Naive thymus-derived CD4-positive, alpha-beta T cell (primary cell): ENCODE results near the gene ARHGAP10. TPM values are rescaled to one million over a fixed set of nuclear protein-coding genes. Genes with fewer than 3 reads are reported as not detected.
A peak's percentile ranks its signal among the peaks of the same experiment; 100 is the strongest.

Source experiments
- ATAC-seq: fragments of 150-1000 bp; cut with Tn5 transposase; 2 replicates; pipeline ENCODE4 v1.10.0; 2021; ENCODE audit warnings: mild to moderate bottlenecking, moderate library complexity
- CTCF ChIA-PET: fragments of 350-600 bp; sonication (Branson Sonifier 250); formaldehyde crosslinking; loops from one replicate; lab custom pipeline; 2021; ENCODE audit warnings: antibody characterized with exemption; lab: Charles Lee
- POLR2A ChIA-PET: fragments of 350-600 bp; sonication (Branson Sonifier 250); formaldehyde crosslinking; loops from one replicate; lab custom pipeline; 2021; ENCODE audit warnings: antibody characterized with exemption, inconsistent platforms; lab: Charles Lee
- DNase-seq, 9 donors: peaks; one replicate each; pipeline versions ENCODE4 v3.0.0 to v3.0.0-alpha.2; 2020 to 2022; ENCODE audit warnings: mixed read lengths in 1 of 9
- H3K27ac ChIP-seq: one replicate; pipeline ENCODE4 v1.7.0; 2013; ENCODE audit warnings: mild to moderate bottlenecking, low read depth, low read length, moderate library complexity
- H3K27me3 ChIP-seq, 2 donors: one replicate each; pipeline ENCODE4 v1.7.0; 2013; ENCODE audit warnings: low read length in 2 of 2, mild to moderate bottlenecking in 2 of 2, moderate library complexity in 2 of 2; ENCODE audit not compliant: control insufficient read depth in 2 of 2, insufficient read depth in 2 of 2
- H3K36me3 ChIP-seq, 3 experiments: 1 replicate in 2 of 3; 2 replicates in 1 of 3; pipeline ENCODE4 v1.7.0; 2013; ENCODE audit warnings: low read length in 3 of 3, mild to moderate bottlenecking in 3 of 3, moderate library complexity in 1 of 3; ENCODE audit not compliant: insufficient read depth in 3 of 3, control insufficient read depth in 2 of 3
- H3K4me1 ChIP-seq, 2 donors: one replicate each; pipeline ENCODE4 v1.7.0; 2013; ENCODE audit warnings: low read length in 2 of 2, mild to moderate bottlenecking in 2 of 2, moderate library complexity in 1 of 2; ENCODE audit not compliant: control insufficient read depth in 2 of 2, insufficient read depth in 2 of 2
- H3K4me3 ChIP-seq: 2 replicates; pipeline ENCODE4 v1.7.0; 2013; ENCODE audit warnings: mild to moderate bottlenecking, low read length
- H3K9me3 ChIP-seq, 3 experiments: 1 replicate in 2 of 3; 2 replicates in 1 of 3; pipeline ENCODE4 v1.7.0; 2013; ENCODE audit warnings: low read length in 3 of 3; ENCODE audit not compliant: control insufficient read depth in 2 of 3
- H3K27ac Mint-ChIP-seq, 9 donors: one replicate each; pipeline ENCODE4 v1.8.0; 2020 to 2022; ENCODE audit warnings: mixed read lengths in 9 of 9, mild to moderate bottlenecking in 8 of 9, moderate library complexity in 5 of 9, inconsistent platforms in 2 of 9
- H3K27me3 Mint-ChIP-seq, 5 donors: one replicate each; pipeline ENCODE4 v1.8.0; 2021 to 2022; ENCODE audit warnings: mixed read lengths in 5 of 5, mild to moderate bottlenecking in 1 of 5
- H3K36me3 Mint-ChIP-seq, 5 donors: one replicate each; pipeline ENCODE4 v1.8.0; 2020 to 2022; ENCODE audit warnings: mixed read lengths in 5 of 5, mild to moderate bottlenecking in 3 of 5, inconsistent platforms in 1 of 5
- H3K4me1 Mint-ChIP-seq, 7 donors: one replicate each; pipeline ENCODE4 v1.8.0; 2020 to 2022; ENCODE audit warnings: mixed read lengths in 7 of 7, mild to moderate bottlenecking in 3 of 7, inconsistent platforms in 1 of 7
- H3K4me3 Mint-ChIP-seq, 10 donors: one replicate each; pipeline ENCODE4 v1.8.0; 2020 to 2022; ENCODE audit warnings: mild to moderate bottlenecking in 10 of 10, mixed read lengths in 10 of 10, moderate library complexity in 6 of 10, inconsistent platforms in 2 of 10
- H3K9me3 Mint-ChIP-seq, 11 donors: one replicate each; pipeline ENCODE4 v1.8.0; 2020 to 2022; ENCODE audit warnings: mixed read lengths in 11 of 11, mild to moderate bottlenecking in 4 of 11, inconsistent platforms in 1 of 11, moderate library complexity in 1 of 11
- intact Hi-C, 2 donors: fragments of 100-400 bp; cut with micrococcal nuclease; formaldehyde crosslinking; loops; one replicate each; pipeline ENCODE4 v1.15.1; 2023
- polyA plus RNA-seq, 2 donors: library from polyadenylated mRNA; unstranded; fragments of 300-500 nt; fragmentation: Illumina TruSeq; gene quantifications; one replicate each; pipeline ENCODE4 v1.2.3, GENCODE V29; 2021
- total RNA-seq, 6 experiments: library from RNA in 5 of 6; stranded (reverse) in 5 of 6; gene quantifications; 1 replicate in 5 of 6; 2 replicates in 1 of 6; pipeline ENCODE4 v1.2.3 and lab custom pipeline; 2021 to 2026

Gene ARHGAP10
- total and polyA plus RNA-seq, 7 experiments from 2014 or later = 1.9 to 8.5 (median 3.0) TPM

- intact Hi-C loops = no loop called here
- peaks cover 0 to 5% (median 0%) of the 10 kb centered on the region in 11 donors for H3K9me3 Mint-ChIP-seq
- ChIA-PET POLR2A (no interaction called here), CTCF (no interaction called here)
- Histone ChIP-seq H3K4me3 (no peak overlapping the region), H3K27ac (no peak overlapping the region), H3K9me3 (peaks cover 0 to 4% (median 0%) of the 10 kb centered on the region in 3 experiments), H3K4me1 (no peaks in the 10 kb centered on the region), H3K36me3 (no peaks in the 10 kb centered on the region), H3K27me3 (no peaks in the 10 kb centered on the region)
- peaks cover 0 to 6% (median 0%) of the 10 kb centered on the region in 5 donors for H3K36me3 Mint-ChIP-seq
- no peaks in the 10 kb centered on the region for H3K27me3 Mint-ChIP-seq
- peak overlapping the region in 1 of 9 donors; percentile 33 for H3K27ac Mint-ChIP-seq
- DNase-seq = no peak
- ATAC-seq = no peak
- H3K4me3 Mint-ChIP-seq = no peak overlapping the region
- H3K4me1 Mint-ChIP-seq = peaks cover 0 to 4% (median 0%) of the 10 kb centered on the region in 7 donors
Measured at GRCh38 chr4:148016063-148016637, 284.3 kb downstream of the ARHGAP10 start.

- ChIA-PET POLR2A (no interaction called here), CTCF (no interaction called here)
- ATAC-seq = no peak
- intact Hi-C loops = no loop called here
- Histone ChIP-seq H3K27me3 (no peaks in the 10 kb centered on the region), H3K27ac (no peak overlapping the region), H3K4me3 (no peak overlapping the region), H3K4me1 (no peaks in the 10 kb centered on the region), H3K36me3 (no peaks in the 10 kb centered on the region), H3K9me3 (no peaks in the 10 kb centered on the region)
- H3K9me3 Mint-ChIP-seq = no peaks in the 10 kb centered on the region
- H3K27ac Mint-ChIP-seq = peak overlapping the region in 1 of 9 donors; percentile 12
- DNase-seq = no peak
- no peak overlapping the region for H3K4me3 Mint-ChIP-seq
- H3K36me3 Mint-ChIP-seq = no peaks in the 10 kb centered on the region
- H3K27me3 Mint-ChIP-seq = no peaks in the 10 kb centered on the region
- H3K4me1 Mint-ChIP-seq = peaks cover 0 to 6% (median 0%) of the 10 kb centered on the region in 7 donors
Measured at GRCh38 chr4:148017801-148018200, 285.9 kb downstream of the ARHGAP10 start.

- ATAC-seq = no peak
- ChIA-PET POLR2A (interaction anchor here (1.0 to 1.4 kb wide), 2 partner anchors 421 to 426 kb away, joined by 3 read pairs; no protein-coding TSS in a partner anchor), CTCF (interaction anchor here (0.8 to 1.6 kb wide), 8 partner anchors 9 to 1238 kb away, joined by 3 to 6 read pairs (median 4); no protein-coding TSS in a partner anchor)
- H3K4me1 Mint-ChIP-seq = peaks cover 0 to 6% (median 0%) of the 10 kb centered on the region in 7 donors
- Histone ChIP-seq H3K9me3 (no peaks in the 10 kb centered on the region), H3K36me3 (no peaks in the 10 kb centered on the region), H3K4me1 (no peaks in the 10 kb centered on the region), H3K27me3 (no peaks in the 10 kb centered on the region), H3K27ac (no peak overlapping the region), H3K4me3 (no peak overlapping the region)
- intact Hi-C loops = loop anchor here in 1 of 2 donors (1.0 to 10.0 kb wide), 5 partner anchors 31 to 749 kb away; no protein-coding TSS in a partner anchor
- no peaks in the 10 kb centered on the region for H3K36me3 Mint-ChIP-seq
- H3K9me3 Mint-ChIP-seq = no peaks in the 10 kb centered on the region
- H3K4me3 Mint-ChIP-seq = no peak overlapping the region
- peak overlapping the region in 1 of 9 donors; percentile 12 for H3K27ac Mint-ChIP-seq
- H3K27me3 Mint-ChIP-seq = no peaks in the 10 kb centered on the region
- peak in 5 of 9 donors; percentile 18 to 42 (median 37) for DNase-seq
Measured at GRCh38 chr4:148021686-148022085, 289.8 kb downstream of the ARHGAP10 start.

GRCh38 chr4:148022975-148023374, 291.1 kb downstream of the ARHGAP10 start:
- intact Hi-C loops = loop anchor here in 1 of 2 donors (10.0 kb wide), 1 partner anchor 682 kb away; no protein-coding TSS in a partner anchor
- Mint-ChIP-seq H3K36me3 (peaks cover 0 to 6% (median 0%) of the 10 kb centered on the region in 5 donors), H3K9me3 (peaks cover 0 to 7% (median 2%) of the 10 kb centered on the region in 11 donors), H3K4me3 (no peak overlapping the region), H3K27me3 (no peaks in the 10 kb centered on the region), H3K27ac (peak overlapping the region in 1 of 9 donors; percentile 0), H3K4me1 (peaks cover 0 to 6% (median 0%) of the 10 kb centered on the region in 7 donors)
- DNase-seq (no peak), ATAC-seq (no peak)
- Histone ChIP-seq H3K4me3 (no peak overlapping the region), H3K36me3 (no peaks in the 10 kb centered on the region), H3K27ac (no peak overlapping the region), H3K9me3 (peaks cover 0 to under 1% (median 0%) of the 10 kb centered on the region in 3 experiments), H3K27me3 (no peaks in the 10 kb centered on the region), H3K4me1 (no peaks in the 10 kb centered on the region)
- ChIA-PET CTCF (interaction anchor here (0.6 to 1.6 kb wide), 3 partner anchors 12 to 37 kb away, joined by 3 to 6 read pairs (median 4); no protein-coding TSS in a partner anchor), POLR2A (interaction anchor here (1.0 kb wide), 1 partner anchor 30 kb away, joined by 5 read pairs; no protein-coding TSS in a partner anchor)

GRCh38 chr4:148023512-148024181, 291.8 kb downstream of the ARHGAP10 start:
- Histone ChIP-seq H3K36me3 (no peaks in the 10 kb centered on the region), H3K4me1 (no peaks in the 10 kb centered on the region), H3K9me3 (peaks cover 0 to 4% (median 0%) of the 10 kb centered on the region in 3 experiments), H3K27me3 (no peaks in the 10 kb centered on the region), H3K4me3 (no peak overlapping the region), H3K27ac (no peak overlapping the region)
- ChIA-PET POLR2A (no interaction called here), CTCF (interaction anchor here (1.7 kb wide), 1 partner anchor 29 kb away, joined by 6 read pairs; no protein-coding TSS in a partner anchor)
- Mint-ChIP-seq H3K4me3 (no peak overlapping the region), H3K36me3 (peaks cover 0 to 13% (median 4%) of the 10 kb centered on the region in 5 donors), H3K27me3 (no peaks in the 10 kb centered on the region), H3K9me3 (peaks cover 0 to 13% (median 5%) of the 10 kb centered on the region in 11 donors), H3K27ac (peak overlapping the region in 2 of 9 donors; percentile 0 to 22), H3K4me1 (peaks cover 0 to 6% (median 0%) of the 10 kb centered on the region in 7 donors)
- ATAC-seq (no peak), DNase-seq (no peak)
- intact Hi-C loops = loop anchor here in 1 of 2 donors (10.0 kb wide), 1 partner anchor 681 kb away; no protein-coding TSS in a partner anchor

GRCh38 chr4:148025981-148026380, 294.1 kb downstream of the ARHGAP10 start:
- peaks cover 2 to 19% (median 7%) of the 10 kb centered on the region in 11 donors for H3K9me3 Mint-ChIP-seq
- no peak overlapping the region for H3K27ac ChIP-seq
- H3K4me3 ChIP-seq = no peak overlapping the region
- POLR2A ChIA-PET = no interaction called here
- intact Hi-C loops = loop anchor here in 1 of 2 donors (10.0 kb wide), 1 partner anchor 679 kb away; no protein-coding TSS in a partner anchor
- ATAC-seq (no peak), DNase-seq (no peak)
- peak overlapping the region in 3 of 9 donors; percentile 1 to 73 (median 38) for H3K27ac Mint-ChIP-seq
- H3K4me3 Mint-ChIP-seq = no peak overlapping the region
- peaks cover 0 to 6% (median 0%) of the 10 kb centered on the region in 7 donors for H3K4me1 Mint-ChIP-seq
- H3K36me3 Mint-ChIP-seq = peaks cover 0 to 17% (median 9%) of the 10 kb centered on the region in 5 donors
- H3K4me1 ChIP-seq = no peaks in the 10 kb centered on the region
- H3K27me3 ChIP-seq = no peaks in the 10 kb centered on the region
- H3K9me3 ChIP-seq = peaks cover 0 to 4% (median 0%) of the 10 kb centered on the region in 3 experiments
- no peaks in the 10 kb centered on the region for H3K27me3 Mint-ChIP-seq
- no peaks in the 10 kb centered on the region for H3K36me3 ChIP-seq
- CTCF ChIA-PET = interaction anchor here (0.6 kb wide), 1 partner anchor 176 kb away, joined by 6 read pairs; no protein-coding TSS in a partner anchor
